Measurements from ENCODE around the gene PLVAP.

Gene PLVAP

DNA sequence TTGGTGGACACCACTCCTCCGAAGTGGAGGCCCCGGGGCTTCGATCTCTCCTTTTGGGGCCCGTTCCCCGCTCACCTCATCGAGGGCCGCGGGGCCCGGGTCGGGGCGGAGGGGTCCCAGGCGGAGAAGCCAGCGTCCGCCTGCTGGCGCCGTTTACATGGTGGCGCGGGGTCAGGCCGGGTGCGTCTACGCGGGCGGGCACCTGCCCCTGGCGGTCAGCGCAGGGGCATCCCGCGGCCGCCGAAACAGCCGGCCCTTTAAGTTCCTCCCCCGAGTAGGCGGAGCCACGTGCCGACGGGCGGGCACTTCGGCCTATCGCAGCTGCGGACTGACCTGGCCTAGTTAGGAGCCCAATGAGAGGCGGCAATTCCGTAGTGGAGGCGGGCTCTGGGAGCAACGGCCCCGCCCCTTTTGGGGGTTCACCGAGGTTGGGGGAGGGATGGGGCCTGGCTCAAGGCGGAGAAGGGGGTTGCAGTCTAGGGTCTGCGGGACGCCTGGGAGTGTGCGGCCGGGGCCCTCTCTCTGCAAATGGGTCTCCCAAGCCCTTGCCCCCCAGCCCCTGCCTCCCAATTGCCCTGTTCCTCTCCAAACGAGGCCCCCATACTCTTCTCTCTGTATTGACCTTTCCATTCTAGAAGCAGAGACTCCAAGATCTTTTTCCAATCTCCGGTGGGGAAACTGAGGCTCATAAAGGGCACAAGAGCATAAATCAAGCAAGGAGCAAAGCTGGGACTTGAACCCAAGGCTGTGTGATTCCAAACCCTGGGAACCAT, 73.8 kb downstream of the PLVAP start, which contains the start of gene ABHD8:
TSS of gene ABHD8 (minus strand) at position 259 of the 773 bp plus-strand sequence. CDS start 1,809 bp downstream, outside the sequence.
- ChIA-PET POLR2A (interaction anchor here (0.9 to 1.2 kb wide), 2 partner anchors 14 to 22 kb away, joined by 3 read pairs; partner anchors contain the start of gene ANKLE1), CTCF (interaction anchor here (0.8 to 5.7 kb wide), 8 partner anchors 10 to 213 kb away, joined by 3 to 69 read pairs (median 4); partner anchors contain the start of gene USHBP1)
- TF ChIP-seq, protein P1, sequence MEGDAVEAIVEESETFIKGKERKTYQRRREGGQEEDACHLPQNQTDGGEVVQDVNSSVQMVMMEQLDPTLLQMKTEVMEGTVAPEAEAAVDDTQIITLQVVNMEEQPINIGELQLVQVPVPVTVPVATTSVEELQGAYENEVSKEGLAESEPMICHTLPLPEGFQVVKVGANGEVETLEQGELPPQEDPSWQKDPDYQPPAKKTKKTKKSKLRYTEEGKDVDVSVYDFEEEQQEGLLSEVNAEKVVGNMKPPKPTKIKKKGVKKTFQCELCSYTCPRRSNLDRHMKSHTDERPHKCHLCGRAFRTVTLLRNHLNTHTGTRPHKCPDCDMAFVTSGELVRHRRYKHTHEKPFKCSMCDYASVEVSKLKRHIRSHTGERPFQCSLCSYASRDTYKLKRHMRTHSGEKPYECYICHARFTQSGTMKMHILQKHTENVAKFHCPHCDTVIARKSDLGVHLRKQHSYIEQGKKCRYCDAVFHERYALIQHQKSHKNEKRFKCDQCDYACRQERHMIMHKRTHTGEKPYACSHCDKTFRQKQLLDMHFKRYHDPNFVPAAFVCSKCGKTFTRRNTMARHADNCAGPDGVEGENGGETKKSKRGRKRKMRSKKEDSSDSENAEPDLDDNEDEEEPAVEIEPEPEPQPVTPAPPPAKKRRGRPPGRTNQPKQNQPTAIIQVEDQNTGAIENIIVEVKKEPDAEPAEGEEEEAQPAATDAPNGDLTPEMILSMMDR (IDR thresholded peaks at IDR 0.05; ENCODE audit: insufficient read depth, low read length, missing control alignments) = peak; percentile 63
- peak; percentile 57 for DNase-seq (ENCODE audit: low read depth, low spot score)
- H3K4me3 ChIP-seq (ENCODE audit: low read depth, low read length) = peak within 1 kb of the TSS; percentile 76

DNA sequence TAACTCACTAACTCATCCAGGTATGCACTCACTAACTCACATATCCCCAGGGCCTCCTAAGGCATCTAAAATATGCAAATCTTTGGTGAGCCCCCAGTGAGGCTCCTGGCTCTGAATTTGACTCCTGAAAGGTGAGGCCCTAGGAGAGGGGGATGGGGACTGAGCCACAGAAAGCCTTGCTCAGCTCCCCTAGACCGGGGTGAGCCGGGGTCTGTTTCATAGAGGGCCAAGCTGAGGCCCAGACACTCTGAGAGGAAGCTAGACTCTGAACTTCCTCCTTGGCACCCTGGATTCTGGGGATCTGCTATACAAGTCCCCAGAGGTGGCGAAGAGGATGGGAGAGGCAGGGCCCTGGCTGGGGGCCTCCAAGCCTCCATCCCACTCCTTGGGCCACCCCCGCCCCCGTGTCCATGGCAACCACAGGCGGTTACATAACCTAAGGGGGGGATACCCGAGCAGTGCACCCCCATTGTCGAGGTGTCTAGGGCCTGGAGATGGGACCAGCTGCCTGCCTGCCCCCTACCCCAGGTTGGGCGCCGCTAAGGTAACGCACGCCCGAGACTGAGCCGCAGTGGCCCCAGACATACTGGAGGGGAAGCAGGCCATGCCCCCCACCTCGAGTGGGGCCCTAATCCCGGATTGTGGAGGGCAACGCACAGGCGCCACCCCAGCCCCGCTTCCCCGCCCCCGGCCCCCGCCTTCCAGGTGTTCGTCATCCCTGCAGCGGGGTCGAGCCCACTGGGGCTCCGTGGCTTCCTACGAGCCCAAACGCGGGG, 74.6 kb downstream of the PLVAP start:
- no peak for DNase-seq (ENCODE audit: low read depth, low spot score)
- peak overlapping the region; percentile 76 for H3K4me3 ChIP-seq (ENCODE audit: low read depth, low read length)
- TF ChIP-seq, protein P1 (IDR thresholded peaks at IDR 0.05; ENCODE audit: insufficient read depth, low read length, missing control alignments) = no peak
- ChIA-PET POLR2A (interaction anchor here (0.9 to 1.2 kb wide), 2 partner anchors 15 to 21 kb away, joined by 3 read pairs; partner anchors contain the start of gene ANKLE1), CTCF (interaction anchor here (1.2 to 5.7 kb wide), 4 partner anchors 10 to 163 kb away, joined by 4 to 69 read pairs (median 6); no protein-coding TSS in a partner anchor)

All from AG04449 (cell line).